Measurements from ENCODE around the gene ISY1.

The ISY1 gene

DNA sequence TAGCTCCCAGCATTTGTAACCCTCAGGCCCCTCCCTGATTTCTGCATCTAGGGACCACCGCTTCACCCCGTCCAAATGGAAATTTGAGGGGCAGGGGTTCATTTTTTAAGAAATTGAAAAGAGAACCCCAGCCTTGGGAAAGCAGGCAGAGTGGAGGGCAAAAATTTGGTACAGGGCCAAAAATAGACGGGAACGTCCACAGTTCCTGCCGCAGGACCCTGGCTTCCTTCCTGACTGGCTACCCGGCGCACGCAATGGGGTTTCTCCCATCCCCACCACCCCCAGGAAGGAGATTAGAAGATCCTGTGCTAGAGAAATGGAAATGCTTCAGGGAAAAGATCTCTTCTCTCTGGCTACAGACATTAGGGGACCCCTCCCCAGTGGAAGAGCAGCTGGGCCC, 79.4 kb downstream of the ISY1 start:
- Mint-ChIP-seq H3K27me3 (peaks cover 5% of the 10 kb centered on the region), H3K4me3 (no peak overlapping the region), H3K36me3 (ENCODE audit: low read depth) (no peaks in the 10 kb centered on the region), H3K4me1 (ENCODE audit: low read depth) (peaks cover 6% of the 10 kb centered on the region), H3K27ac (no peak overlapping the region), H3K9me3 (no peaks in the 10 kb centered on the region)
- intact Hi-C loops (cut with micrococcal nuclease), result no loop called here

DNA sequence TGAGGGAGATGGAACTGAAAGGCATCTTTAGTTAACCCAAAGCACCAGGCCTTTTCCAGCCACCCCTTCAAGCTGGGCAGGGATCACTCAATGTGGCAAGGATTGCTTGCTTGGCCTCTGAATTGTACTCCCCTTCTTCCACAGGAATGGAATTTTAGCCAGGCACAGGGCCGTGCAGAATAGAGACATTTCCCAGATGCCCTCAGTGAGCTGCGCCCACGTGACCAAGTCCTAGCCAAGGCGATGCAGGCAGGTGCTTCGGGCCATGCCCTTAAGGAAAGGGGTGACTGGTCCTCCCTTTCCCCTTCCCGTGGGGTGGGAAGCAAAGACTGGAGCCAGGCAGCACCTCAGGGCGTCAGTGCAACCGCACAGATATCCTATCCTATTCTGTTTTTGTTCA, 82.4 kb downstream of the ISY1 start:
- H3K27ac Mint-ChIP-seq, result no peak overlapping the region
- no peaks in the 10 kb centered on the region for H3K36me3 Mint-ChIP-seq (ENCODE audit: low read depth)
- H3K4me1 Mint-ChIP-seq (ENCODE audit: low read depth), result peaks cover 6% of the 10 kb centered on the region
- peaks cover 5% of the 10 kb centered on the region for H3K27me3 Mint-ChIP-seq
- H3K4me3 Mint-ChIP-seq, result no peak overlapping the region
- intact Hi-C loops (cut with micrococcal nuclease), result no loop called here
- no peaks in the 10 kb centered on the region for H3K9me3 Mint-ChIP-seq

All from dendritic cell treated with granulocyte-macrophage colony-stimulating factor and Interleukin-4, amounts not matched to agents 40 ng/mL and 50 ng/mL, for 4 days (primary cell).